ENCODE results near the gene MYO9B. TPM values are rescaled to one million over a fixed set of nuclear protein-coding genes. Genes with fewer than 3 reads are reported as not detected.

MYO9B gene
- total RNA-seq, 1 experiment from 2014 or later = 74.6 TPM

DNA sequence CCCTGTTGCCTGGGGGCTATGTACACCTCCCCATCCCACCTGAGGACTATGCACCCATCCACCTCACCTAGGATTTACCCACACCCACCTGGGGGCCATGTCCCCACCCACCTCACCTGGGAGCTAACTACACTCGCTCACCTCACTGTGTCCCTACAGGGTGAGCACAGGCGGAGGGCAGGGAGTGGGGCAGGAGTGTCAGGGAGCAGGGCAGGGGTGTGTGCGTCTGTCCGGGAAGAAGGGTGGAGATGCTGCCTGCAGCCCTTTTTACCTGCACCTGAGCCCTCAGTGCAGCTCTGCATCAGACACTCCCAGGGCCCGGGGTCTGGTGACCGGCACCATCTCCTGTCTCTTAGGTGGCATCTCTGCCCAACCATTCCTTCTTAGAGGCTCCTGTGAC lies 38.4 kb upstream of the MYO9B start:
- RAD21 ChIA-PET (ENCODE audit: low non-redundant PET in 1 of 2, low total read pairs in 2 of 2, uncharacterized antibody in 2 of 2, unreplicated experiment in 2 of 2) = no interaction called here

More for the DNA sequence above, 38.4 kb upstream of the MYO9B start:
- H3K4me3 ChIP-seq (replicated peaks in 1 of 2; ENCODE audit: low read depth in 1 of 2, low read length in 2 of 2) = no peak overlapping the region
- intact Hi-C loops (cut with micrococcal nuclease) = no loop called here
- no peak overlapping the region for H3K9ac ChIP-seq (ENCODE audit: low read length)
- H3K4me1 ChIP-seq (ENCODE audit: control insufficient read depth in 1 of 2, insufficient read depth in 2 of 2, low read length in 2 of 2) = no peaks in the 10 kb centered on the region
- H3K27me3 ChIP-seq (ENCODE audit: insufficient read depth, low read length) = no peaks in the 10 kb centered on the region
- H2AFZ ChIP-seq (ENCODE audit: low read depth, low read length, poor library complexity, severe bottlenecking) = no peak overlapping the region
- no peaks in the 10 kb centered on the region for H3K79me2 ChIP-seq (ENCODE audit: insufficient read depth, low read length)
- POLR2A ChIA-PET = interaction anchor here (0.5 kb wide), 1 partner anchor 8 kb away, joined by 3 read pairs; no protein-coding TSS in a partner anchor
- TF ChIP-seq EZH2 (IDR thresholded peaks at IDR 0.05) (no peak), RAD21 (IDR thresholded peaks at IDR 0.05; ENCODE audit: low read depth) (no peak), ZNF274 (IDR thresholded peaks at IDR 0.05; ENCODE audit: low read depth, low read length) (no peak), POLR2AphosphoS5 (IDR thresholded peaks at IDR 0.05; ENCODE audit: low read depth, low read length) (no peak), FOSL1 (IDR thresholded peaks at IDR 0.05; ENCODE audit: low read depth) (no peak), ELF1 (IDR thresholded peaks at IDR 0.05; ENCODE audit: borderline replicate concordance, low read depth) (no peak), POLR2A (IDR thresholded peaks at IDR 0.05; ENCODE audit: borderline replicate concordance, extremely low read depth, insufficient read depth, insufficient read length) (no peak), CBX3 (IDR thresholded peaks at IDR 0.05; ENCODE audit: low read depth) (no peak), EGR1 (IDR thresholded peaks at IDR 0.05; ENCODE audit: low read depth) (no peak), SIN3A (IDR thresholded peaks at IDR 0.05; ENCODE audit: low read depth) (no peak), YY1 (IDR thresholded peaks at IDR 0.05; ENCODE audit: extremely low read depth, insufficient replicate concordance, low read depth, low read length) (no peak), CEBPB (IDR thresholded peaks at IDR 0.05; ENCODE audit: low read depth) (no peak)
- TF ChIP-seq, protein P1, sequence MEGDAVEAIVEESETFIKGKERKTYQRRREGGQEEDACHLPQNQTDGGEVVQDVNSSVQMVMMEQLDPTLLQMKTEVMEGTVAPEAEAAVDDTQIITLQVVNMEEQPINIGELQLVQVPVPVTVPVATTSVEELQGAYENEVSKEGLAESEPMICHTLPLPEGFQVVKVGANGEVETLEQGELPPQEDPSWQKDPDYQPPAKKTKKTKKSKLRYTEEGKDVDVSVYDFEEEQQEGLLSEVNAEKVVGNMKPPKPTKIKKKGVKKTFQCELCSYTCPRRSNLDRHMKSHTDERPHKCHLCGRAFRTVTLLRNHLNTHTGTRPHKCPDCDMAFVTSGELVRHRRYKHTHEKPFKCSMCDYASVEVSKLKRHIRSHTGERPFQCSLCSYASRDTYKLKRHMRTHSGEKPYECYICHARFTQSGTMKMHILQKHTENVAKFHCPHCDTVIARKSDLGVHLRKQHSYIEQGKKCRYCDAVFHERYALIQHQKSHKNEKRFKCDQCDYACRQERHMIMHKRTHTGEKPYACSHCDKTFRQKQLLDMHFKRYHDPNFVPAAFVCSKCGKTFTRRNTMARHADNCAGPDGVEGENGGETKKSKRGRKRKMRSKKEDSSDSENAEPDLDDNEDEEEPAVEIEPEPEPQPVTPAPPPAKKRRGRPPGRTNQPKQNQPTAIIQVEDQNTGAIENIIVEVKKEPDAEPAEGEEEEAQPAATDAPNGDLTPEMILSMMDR (IDR thresholded peaks at IDR 0.05 in 2 of 3, conservative IDR thresholded peaks at IDR 0.05 in 1 of 3; ENCODE audit: borderline replicate concordance in 1 of 3, insufficient read depth in 1 of 3, low read depth in 2 of 3, low read length in 2 of 3) = no peak
- TF ChIP-seq, protein P2, sequence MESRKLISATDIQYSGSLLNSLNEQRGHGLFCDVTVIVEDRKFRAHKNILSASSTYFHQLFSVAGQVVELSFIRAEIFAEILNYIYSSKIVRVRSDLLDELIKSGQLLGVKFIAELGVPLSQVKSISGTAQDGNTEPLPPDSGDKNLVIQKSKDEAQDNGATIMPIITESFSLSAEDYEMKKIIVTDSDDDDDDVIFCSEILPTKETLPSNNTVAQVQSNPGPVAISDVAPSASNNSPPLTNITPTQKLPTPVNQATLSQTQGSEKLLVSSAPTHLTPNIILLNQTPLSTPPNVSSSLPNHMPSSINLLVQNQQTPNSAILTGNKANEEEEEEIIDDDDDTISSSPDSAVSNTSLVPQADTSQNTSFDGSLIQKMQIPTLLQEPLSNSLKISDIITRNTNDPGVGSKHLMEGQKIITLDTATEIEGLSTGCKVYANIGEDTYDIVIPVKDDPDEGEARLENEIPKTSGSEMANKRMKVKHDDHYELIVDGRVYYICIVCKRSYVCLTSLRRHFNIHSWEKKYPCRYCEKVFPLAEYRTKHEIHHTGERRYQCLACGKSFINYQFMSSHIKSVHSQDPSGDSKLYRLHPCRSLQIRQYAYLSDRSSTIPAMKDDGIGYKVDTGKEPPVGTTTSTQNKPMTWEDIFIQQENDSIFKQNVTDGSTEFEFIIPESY (IDR thresholded peaks at IDR 0.05; ENCODE audit: extremely low read depth, insufficient replicate concordance, low read length) = no peak
- TF ChIP-seq, protein P3, sequence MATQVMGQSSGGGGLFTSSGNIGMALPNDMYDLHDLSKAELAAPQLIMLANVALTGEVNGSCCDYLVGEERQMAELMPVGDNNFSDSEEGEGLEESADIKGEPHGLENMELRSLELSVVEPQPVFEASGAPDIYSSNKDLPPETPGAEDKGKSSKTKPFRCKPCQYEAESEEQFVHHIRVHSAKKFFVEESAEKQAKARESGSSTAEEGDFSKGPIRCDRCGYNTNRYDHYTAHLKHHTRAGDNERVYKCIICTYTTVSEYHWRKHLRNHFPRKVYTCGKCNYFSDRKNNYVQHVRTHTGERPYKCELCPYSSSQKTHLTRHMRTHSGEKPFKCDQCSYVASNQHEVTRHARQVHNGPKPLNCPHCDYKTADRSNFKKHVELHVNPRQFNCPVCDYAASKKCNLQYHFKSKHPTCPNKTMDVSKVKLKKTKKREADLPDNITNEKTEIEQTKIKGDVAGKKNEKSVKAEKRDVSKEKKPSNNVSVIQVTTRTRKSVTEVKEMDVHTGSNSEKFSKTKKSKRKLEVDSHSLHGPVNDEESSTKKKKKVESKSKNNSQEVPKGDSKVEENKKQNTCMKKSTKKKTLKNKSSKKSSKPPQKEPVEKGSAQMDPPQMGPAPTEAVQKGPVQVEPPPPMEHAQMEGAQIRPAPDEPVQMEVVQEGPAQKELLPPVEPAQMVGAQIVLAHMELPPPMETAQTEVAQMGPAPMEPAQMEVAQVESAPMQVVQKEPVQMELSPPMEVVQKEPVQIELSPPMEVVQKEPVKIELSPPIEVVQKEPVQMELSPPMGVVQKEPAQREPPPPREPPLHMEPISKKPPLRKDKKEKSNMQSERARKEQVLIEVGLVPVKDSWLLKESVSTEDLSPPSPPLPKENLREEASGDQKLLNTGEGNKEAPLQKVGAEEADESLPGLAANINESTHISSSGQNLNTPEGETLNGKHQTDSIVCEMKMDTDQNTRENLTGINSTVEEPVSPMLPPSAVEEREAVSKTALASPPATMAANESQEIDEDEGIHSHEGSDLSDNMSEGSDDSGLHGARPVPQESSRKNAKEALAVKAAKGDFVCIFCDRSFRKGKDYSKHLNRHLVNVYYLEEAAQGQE (IDR thresholded peaks at IDR 0.05; ENCODE audit: low read depth) = no peak
- TF ChIP-seq, protein P4, sequence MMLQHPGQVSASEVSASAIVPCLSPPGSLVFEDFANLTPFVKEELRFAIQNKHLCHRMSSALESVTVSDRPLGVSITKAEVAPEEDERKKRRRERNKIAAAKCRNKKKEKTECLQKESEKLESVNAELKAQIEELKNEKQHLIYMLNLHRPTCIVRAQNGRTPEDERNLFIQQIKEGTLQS (IDR thresholded peaks at IDR 0.05) = no peak
- no peaks in the 10 kb centered on the region for H3K9me3 ChIP-seq (ENCODE audit: control insufficient read depth in 1 of 2, insufficient read depth in 1 of 2, low read depth in 1 of 2, low read length in 2 of 2)
- DNase-seq (ENCODE audit: low read depth, low spot score) (no peak), ATAC-seq (no peak)
- H3K27ac ChIP-seq (ENCODE audit: low read depth, low read length) = no peak overlapping the region
- H4K20me1 ChIP-seq (ENCODE audit: insufficient read depth) = no peaks in the 10 kb centered on the region
- no peak overlapping the region for H3K4me2 ChIP-seq (ENCODE audit: low read length)
- BruUV-seq (replicated peaks) = no TSS peak
- CTCF ChIA-PET = no interaction called here
- H3K9me2 ChIP-seq (ENCODE audit: insufficient read depth) = no peaks in the 10 kb centered on the region
- H3K36me3 ChIP-seq (ENCODE audit: control insufficient read depth in 1 of 2, insufficient read depth in 2 of 2, low read length in 2 of 2) = no peaks in the 10 kb centered on the region

All from HCT116 (cell line).